Effector memory CD8-positive, alpha-beta T cell (primary cell): ENCODE results near the gene RAPGEF1.
A peak's percentile ranks its signal among the peaks of the same experiment; 100 is the strongest.

ENCODE experiments used
- ATAC-seq: fragments of 150-1000 bp; cut with Tn5 transposase; replicated peaks from 2 replicates; pipeline ENCODE4 v1.10.0; 2021; ENCODE audit warnings: mild to moderate bottlenecking, moderate library complexity
- DNase-seq, 3 experiments: peaks; one replicate each; pipeline ENCODE4 v3.0.0; 2021
- H3K27ac Mint-ChIP-seq, 2 donors: one replicate each; pipeline ENCODE4 v1.8.0; 2022; ENCODE audit warnings: mild to moderate bottlenecking in 2 of 2, mixed read lengths in 2 of 2, moderate library complexity in 2 of 2
- H3K27me3 Mint-ChIP-seq, 2 donors: one replicate each; pipeline ENCODE4 v1.8.0; 2022; ENCODE audit warnings: mixed read lengths in 2 of 2
- H3K36me3 Mint-ChIP-seq: one replicate; pipeline ENCODE4 v1.8.0; 2022; ENCODE audit warnings: mild to moderate bottlenecking, moderate library complexity, mixed read lengths; ENCODE audit not compliant: insufficient read depth
- H3K4me1 Mint-ChIP-seq, 2 donors: one replicate each; pipeline ENCODE4 v1.8.0; 2022; ENCODE audit warnings: low read depth in 2 of 2, mixed read lengths in 2 of 2
- H3K4me3 Mint-ChIP-seq, 2 donors: one replicate each; pipeline ENCODE4 v1.8.0; 2022; ENCODE audit warnings: mild to moderate bottlenecking in 2 of 2, mixed read lengths in 2 of 2, moderate library complexity in 2 of 2
- H3K9me3 Mint-ChIP-seq, 2 donors: one replicate each; pipeline ENCODE4 v1.8.0; 2022; ENCODE audit warnings: mixed read lengths in 2 of 2
- total RNA-seq, 9 experiments: gene quantifications; one replicate each; lab custom pipeline; 2026; lab: John Stamatoyannopoulos, UW

Gene RAPGEF1
- total RNA-seq, result 167 to 405 (median 305) reads per million in 9 experiments

DNA sequence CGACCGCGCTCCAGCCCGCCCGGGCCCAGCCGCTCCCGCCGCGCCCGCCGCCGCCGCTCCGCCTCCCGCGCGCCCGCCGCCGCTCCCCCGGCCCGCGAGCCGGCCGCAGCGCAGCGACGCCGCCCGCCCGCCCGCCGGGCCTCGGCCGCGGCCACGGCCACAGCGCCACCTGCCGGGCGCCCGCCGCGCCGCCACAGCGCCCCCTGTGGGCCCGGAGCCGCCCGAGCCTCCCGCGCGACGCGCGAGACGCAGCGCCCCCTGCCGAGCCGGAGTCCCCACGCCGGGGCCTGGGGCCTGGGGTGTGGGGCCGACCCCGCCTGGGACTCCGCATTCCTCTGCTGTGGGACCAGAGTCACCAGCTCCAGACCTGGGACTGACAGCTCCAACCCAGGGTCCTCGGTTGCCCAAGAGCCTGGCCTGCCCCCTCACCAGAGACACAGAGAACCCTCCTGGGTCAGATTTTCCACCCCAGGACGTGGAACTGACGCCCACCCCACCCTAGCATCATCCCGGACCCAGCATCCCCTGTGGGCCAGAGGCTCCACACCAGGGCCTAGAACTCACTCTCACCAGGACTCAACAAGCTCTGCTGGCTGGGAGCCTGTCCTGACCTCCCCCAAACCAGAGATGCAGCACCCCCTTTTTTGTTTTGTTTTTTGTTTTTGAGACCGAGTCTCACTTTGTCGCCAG is at the start of gene RAPGEF1:
Gene RAPGEF1 (minus strand): TSS at position 118 of the 690 bp plus-strand sequence. CDS start 246 bp downstream, outside the sequence.
- peak; percentile 70 for ATAC-seq

GRCh38 chr9:131788851-131789250 is 49.0 kb upstream of the RAPGEF1 start:
- no peak overlapping the region for H3K27ac Mint-ChIP-seq
- DNase-seq (no peak), ATAC-seq (no peak)
- no peaks in the 10 kb centered on the region for H3K9me3 Mint-ChIP-seq
- peaks cover 0 to 3% of the 10 kb centered on the region in 2 donors for H3K4me1 Mint-ChIP-seq
- no peak overlapping the region for H3K4me3 Mint-ChIP-seq
- H3K36me3 Mint-ChIP-seq, result peaks cover 3% of the 10 kb centered on the region
- H3K27me3 Mint-ChIP-seq, result peaks cover 67 to 90% of the 10 kb centered on the region in 2 donors

More for the DNA sequence above, at the start of gene RAPGEF1:
- Mint-ChIP-seq H3K4me3 (peak within 1 kb of the TSS; percentile 92 to 94), H3K9me3 (no peaks in the 10 kb centered on the region), H3K27ac (peak within 1 kb of the TSS; percentile 92 to 93), H3K4me1 (peaks cover 47 to 49% of the 10 kb centered on the region in 2 donors), H3K36me3 (peaks cover 32% of the 10 kb centered on the region), H3K27me3 (no peaks in the 10 kb centered on the region)
- peak; percentile 83 to 91 (median 88) for DNase-seq

DNA sequence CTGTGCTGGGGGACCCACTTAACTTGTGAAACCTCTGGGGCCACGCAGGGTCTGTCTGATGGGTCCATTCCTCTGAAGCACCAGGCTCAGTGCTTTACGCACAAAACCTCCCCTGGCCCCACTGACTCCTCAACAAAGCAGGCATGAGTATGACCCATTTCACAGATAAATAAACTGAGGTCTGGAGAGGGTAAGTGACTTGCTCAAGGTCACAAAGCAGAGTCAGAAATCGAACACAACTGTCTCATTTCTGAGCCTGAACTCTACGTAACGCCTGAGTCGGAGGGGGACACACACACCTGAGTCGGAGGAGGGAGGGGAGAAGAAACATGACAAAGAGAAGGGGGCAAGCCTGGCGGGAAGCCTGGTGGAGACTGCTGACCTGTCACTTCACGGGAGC is 48.0 kb upstream of the RAPGEF1 start:
- Mint-ChIP-seq H3K4me1 (peaks cover 0 to 3% of the 10 kb centered on the region in 2 donors), H3K36me3 (peaks cover 3% of the 10 kb centered on the region), H3K27ac (no peak overlapping the region), H3K9me3 (no peaks in the 10 kb centered on the region), H3K27me3 (peaks cover 74 to 92% of the 10 kb centered on the region in 2 donors), H3K4me3 (no peak overlapping the region)
- DNase-seq, result no peak
- no peak for ATAC-seq

DNA sequence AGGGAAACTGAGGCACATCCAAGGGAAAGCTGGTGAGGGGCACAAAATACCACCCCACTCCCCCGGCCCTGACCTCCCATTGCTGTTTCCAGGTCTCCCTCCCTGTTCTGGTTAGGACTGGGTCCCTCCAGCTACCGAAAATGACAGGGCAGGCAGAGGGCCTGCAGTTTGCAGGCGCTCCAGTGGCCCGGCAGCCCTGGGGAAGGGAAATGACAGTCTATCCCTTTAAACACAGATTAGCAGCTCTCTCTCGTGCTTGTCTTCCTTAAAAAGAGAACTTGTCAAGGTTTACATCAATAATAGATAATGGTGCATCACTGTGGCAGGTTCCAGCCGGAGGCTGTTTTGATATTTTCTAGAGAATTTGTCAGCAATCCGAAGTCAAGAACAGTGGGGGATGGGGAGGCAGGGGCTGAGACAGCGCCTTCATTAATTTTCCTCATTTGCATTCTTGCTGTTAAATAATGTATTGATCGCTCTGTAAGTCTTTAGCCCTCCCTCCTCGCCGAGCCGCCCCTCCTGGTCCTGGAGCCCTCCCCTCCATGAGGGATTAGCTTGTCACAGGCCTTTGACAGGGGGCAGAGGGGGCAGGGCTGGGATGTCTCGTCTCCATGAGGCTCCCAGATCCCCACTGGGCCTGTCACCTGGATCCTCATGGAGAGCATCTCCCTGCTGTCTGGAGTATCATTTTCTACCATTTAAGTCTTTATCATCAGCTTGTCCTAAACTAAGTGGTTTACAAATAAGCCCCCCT is 45.0 kb upstream of the RAPGEF1 start:
- Mint-ChIP-seq H3K27me3 (peaks cover 79 to 93% of the 10 kb centered on the region in 2 donors), H3K4me3 (no peak overlapping the region), H3K27ac (no peak overlapping the region), H3K9me3 (no peaks in the 10 kb centered on the region), H3K4me1 (peaks cover 0 to 2% of the 10 kb centered on the region in 2 donors), H3K36me3 (peaks cover 3% of the 10 kb centered on the region)
- ATAC-seq (no peak), DNase-seq (no peak)

DNA sequence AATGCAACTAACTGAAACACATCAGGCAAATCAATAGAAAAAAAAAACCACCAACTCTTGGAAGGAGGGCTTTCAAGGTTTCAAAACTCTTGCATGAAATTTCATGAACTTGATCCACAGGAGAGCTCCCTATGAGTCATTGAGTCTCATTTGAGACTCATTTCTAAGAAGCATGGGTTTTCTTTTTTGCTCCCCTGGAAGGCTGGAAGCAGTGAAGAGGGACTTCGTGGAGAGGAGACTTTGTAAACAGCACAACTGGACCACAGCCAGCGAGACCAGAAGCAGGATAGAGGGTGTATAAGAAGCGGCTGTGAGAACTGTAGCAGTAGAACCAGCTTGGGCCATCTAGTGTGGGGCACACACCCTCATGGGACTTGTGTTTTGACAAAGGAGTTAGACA is 41.2 kb upstream of the RAPGEF1 start:
- H3K27me3 Mint-ChIP-seq, result peaks cover 70 to 100% of the 10 kb centered on the region in 2 donors
- H3K36me3 Mint-ChIP-seq, result no peaks in the 10 kb centered on the region
- no peaks in the 10 kb centered on the region for H3K9me3 Mint-ChIP-seq
- no peak overlapping the region for H3K27ac Mint-ChIP-seq
- H3K4me3 Mint-ChIP-seq, result no peak overlapping the region
- peaks cover 0 to 2% of the 10 kb centered on the region in 2 donors for H3K4me1 Mint-ChIP-seq
- ATAC-seq, result no peak
- no peak for DNase-seq

DNA sequence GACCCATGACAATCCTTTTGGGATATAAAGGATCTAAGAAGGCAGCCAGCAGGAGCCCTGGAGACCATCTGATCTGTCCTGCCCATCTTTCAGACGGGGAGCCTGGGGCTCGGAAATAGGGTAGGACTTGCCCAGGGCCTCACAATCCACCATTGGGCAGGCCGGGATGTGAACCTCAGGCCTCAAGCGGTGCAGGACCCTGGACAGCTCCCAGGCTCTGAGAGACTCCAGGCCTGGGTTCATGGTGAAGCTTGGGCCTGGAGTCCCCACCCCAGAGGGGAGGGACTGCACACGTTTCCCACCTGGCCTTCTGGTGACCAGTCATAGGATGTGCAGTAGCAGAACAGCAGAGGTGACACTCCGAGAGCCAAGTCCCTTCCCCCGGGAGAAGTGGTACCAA is 36.6 kb upstream of the RAPGEF1 start:
- H3K4me1 Mint-ChIP-seq, result peaks cover 0 to 2% of the 10 kb centered on the region in 2 donors
- no peak for ATAC-seq
- no peaks in the 10 kb centered on the region for H3K36me3 Mint-ChIP-seq
- H3K4me3 Mint-ChIP-seq, result no peak overlapping the region
- no peak overlapping the region for H3K27ac Mint-ChIP-seq
- H3K9me3 Mint-ChIP-seq, result no peaks in the 10 kb centered on the region
- DNase-seq, result peak in 1 of 3 experiments; percentile 8
- H3K27me3 Mint-ChIP-seq, result peaks cover 45 to 100% of the 10 kb centered on the region in 2 donors

DNA sequence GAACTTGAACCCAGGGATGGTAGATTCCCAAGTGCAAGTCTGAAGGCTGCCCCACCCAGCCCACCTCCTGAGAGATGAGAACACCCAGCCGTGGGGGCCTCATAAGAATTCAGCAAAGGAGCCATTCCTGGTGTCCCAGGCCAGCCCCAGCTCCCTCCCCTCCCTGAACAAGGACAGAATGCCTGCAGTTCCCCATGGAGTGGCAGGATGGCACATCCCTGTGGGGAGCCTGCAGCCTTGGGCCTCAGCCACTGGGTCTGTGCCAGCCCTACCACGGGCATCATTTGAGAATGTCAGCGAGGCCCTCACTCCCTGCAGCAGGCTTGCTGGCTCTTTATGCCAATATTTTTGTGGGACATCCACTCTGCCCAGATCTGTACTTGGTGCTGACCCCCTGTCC is 36.2 kb upstream of the RAPGEF1 start:
- Mint-ChIP-seq H3K9me3 (no peaks in the 10 kb centered on the region), H3K27me3 (peaks cover 44 to 100% of the 10 kb centered on the region in 2 donors), H3K36me3 (no peaks in the 10 kb centered on the region), H3K4me1 (peaks cover 0 to under 1% of the 10 kb centered on the region in 2 donors), H3K4me3 (no peak overlapping the region), H3K27ac (no peak overlapping the region)
- ATAC-seq (no peak), DNase-seq (no peak)

DNA sequence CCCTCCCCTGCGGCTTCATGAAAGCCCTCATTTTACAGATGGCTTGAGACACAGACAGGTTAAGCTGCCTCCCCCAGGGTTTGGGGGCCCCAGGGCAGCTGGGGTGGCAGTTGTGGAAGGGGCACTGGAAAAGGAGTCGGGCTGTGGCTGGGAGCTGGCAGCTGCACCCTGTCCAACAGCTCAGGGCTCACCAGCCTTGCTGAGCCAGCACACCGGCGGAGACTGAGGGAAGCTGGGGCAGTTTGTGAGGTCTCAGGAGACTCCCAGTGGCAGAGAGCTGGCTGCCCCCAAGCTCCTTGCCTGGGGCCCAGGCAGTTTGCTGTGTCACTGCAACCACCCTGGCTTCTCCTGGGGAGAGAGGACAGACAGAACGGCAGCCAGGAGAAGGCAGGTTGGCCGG is 34.8 kb upstream of the RAPGEF1 start:
- ATAC-seq (no peak), DNase-seq (no peak)
- Mint-ChIP-seq H3K27me3 (peaks cover 44 to 100% of the 10 kb centered on the region in 2 donors), H3K4me1 (no peaks in the 10 kb centered on the region), H3K4me3 (no peak overlapping the region), H3K27ac (no peak overlapping the region), H3K9me3 (no peaks in the 10 kb centered on the region), H3K36me3 (no peaks in the 10 kb centered on the region)

DNA sequence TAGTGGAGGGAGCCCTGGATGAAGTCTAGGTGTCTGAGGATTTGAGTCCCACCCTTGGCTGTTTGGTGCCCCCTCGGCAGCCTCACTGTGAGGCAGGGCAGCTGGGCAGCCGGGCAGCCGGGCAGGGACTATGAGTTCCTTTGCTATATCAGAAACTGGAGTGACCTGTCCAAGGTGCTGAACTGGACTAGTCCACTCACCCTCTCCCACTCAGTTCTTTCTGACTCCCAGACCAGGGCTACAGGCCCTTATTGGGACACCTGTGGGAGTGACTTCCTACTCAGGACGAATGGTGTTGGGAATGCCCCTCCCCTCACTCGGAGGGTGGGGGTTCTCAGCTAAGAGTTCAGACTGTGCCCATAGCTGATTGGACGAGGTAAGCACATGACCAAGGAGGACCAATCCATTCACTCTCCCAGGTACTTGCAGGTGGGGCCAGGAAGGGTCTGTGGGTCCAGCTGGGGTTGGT is 34.1 kb upstream of the RAPGEF1 start:
- H3K4me3 Mint-ChIP-seq, result no peak overlapping the region
- no peaks in the 10 kb centered on the region for H3K9me3 Mint-ChIP-seq
- DNase-seq, result peak; percentile 11 to 13 (median 12)
- H3K4me1 Mint-ChIP-seq, result no peaks in the 10 kb centered on the region
- no peaks in the 10 kb centered on the region for H3K36me3 Mint-ChIP-seq
- peaks cover 38 to 96% of the 10 kb centered on the region in 2 donors for H3K27me3 Mint-ChIP-seq
- no peak overlapping the region for H3K27ac Mint-ChIP-seq
- ATAC-seq, result no peak

- Mint-ChIP-seq H3K4me3 (no peak overlapping the region), H3K27me3 (peaks cover 38 to 92% of the 10 kb centered on the region in 2 donors), H3K27ac (no peak overlapping the region)
Observed at GRCh38 chr9:131772940-131773339, 33.1 kb upstream of the RAPGEF1 start.

GRCh38 chr9:131771646-131772045 is 31.8 kb upstream of the RAPGEF1 start:
- Mint-ChIP-seq H3K4me1 (no peaks in the 10 kb centered on the region), H3K9me3 (no peaks in the 10 kb centered on the region), H3K4me3 (no peak overlapping the region), H3K27me3 (peaks cover 30 to 84% of the 10 kb centered on the region in 2 donors), H3K36me3 (no peaks in the 10 kb centered on the region), H3K27ac (no peak overlapping the region)
- ATAC-seq, result no peak
- no peak for DNase-seq

More at GRCh38 chr9:131772940-131773339, 33.1 kb upstream of the RAPGEF1 start:
- Mint-ChIP-seq H3K4me1 (no peaks in the 10 kb centered on the region), H3K9me3 (no peaks in the 10 kb centered on the region), H3K36me3 (no peaks in the 10 kb centered on the region)
- DNase-seq, result no peak
- no peak for ATAC-seq

DNA sequence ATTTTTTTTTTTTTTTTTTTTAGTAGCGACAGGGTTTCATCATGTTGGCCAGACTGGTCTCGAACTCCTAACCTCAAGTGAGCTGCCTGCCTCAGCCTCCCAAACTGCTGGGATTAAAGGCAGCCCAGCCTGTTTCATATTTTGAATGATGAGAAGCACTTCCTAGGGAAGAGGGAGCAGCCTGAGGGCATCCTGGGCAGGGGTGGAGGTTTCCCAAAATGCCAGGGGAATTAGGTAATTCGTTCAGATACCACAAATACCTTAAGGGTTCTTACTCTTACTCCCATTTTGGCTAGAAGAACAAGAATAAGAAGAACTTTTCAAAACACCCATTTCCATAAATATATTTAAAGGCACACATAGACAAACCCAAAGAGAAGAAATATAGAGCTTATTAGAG is 29.5 kb upstream of the RAPGEF1 start:
- no peak overlapping the region for H3K4me3 Mint-ChIP-seq
- H3K27ac Mint-ChIP-seq, result no peak overlapping the region
- H3K4me1 Mint-ChIP-seq, result no peaks in the 10 kb centered on the region
- ATAC-seq (no peak), DNase-seq (no peak)
- H3K9me3 Mint-ChIP-seq, result no peaks in the 10 kb centered on the region
- no peaks in the 10 kb centered on the region for H3K36me3 Mint-ChIP-seq
- peaks cover 36 to 84% of the 10 kb centered on the region in 2 donors for H3K27me3 Mint-ChIP-seq

DNA sequence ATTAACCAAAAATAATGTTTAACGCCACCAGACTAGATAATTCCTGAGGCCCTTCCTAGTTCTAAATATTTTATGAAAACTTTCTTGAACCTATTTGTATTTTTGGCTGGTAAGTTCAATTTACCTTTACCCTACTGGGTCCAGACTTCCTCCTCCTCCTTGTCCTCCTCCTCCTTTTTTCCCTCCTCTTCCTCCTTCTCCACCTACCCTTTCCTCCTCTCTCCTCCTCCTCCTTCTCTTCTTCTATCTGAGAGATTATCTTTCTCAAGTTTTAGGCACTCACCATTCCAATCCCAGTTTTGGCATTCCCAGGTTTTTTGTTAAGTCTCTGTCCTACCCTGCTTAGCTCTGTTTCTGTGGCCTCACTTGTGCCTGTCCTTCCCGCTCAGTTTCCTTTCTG is 24.7 kb upstream of the RAPGEF1 start:
- no peaks in the 10 kb centered on the region for H3K9me3 Mint-ChIP-seq
- no peaks in the 10 kb centered on the region for H3K36me3 Mint-ChIP-seq
- DNase-seq (no peak), ATAC-seq (no peak)
- H3K4me3 Mint-ChIP-seq, result no peak overlapping the region
- H3K4me1 Mint-ChIP-seq, result no peaks in the 10 kb centered on the region
- H3K27ac Mint-ChIP-seq, result no peak overlapping the region
- H3K27me3 Mint-ChIP-seq, result peaks cover 16 to 36% of the 10 kb centered on the region in 2 donors
